MM.1S (cell line): ENCODE results near the gene OR2AJ1.

Experiments used
- CTCF ChIP-seq: fragments of 300-600 bp; sonication (generic); IDR thresholded peaks from 2 replicates; pipeline ENCODE4 v1.5.1; 2016; ENCODE audit warnings: antibody characterized with exemption, low read length, mixed read lengths
- EZH2phosphoT487 ChIP-seq: fragments of 300-600 bp; sonication (generic); IDR thresholded peaks from 2 replicates; pipeline ENCODE4 v1.6.1; 2018; ENCODE audit warnings: antibody characterized with exemption, low read length

DNA sequence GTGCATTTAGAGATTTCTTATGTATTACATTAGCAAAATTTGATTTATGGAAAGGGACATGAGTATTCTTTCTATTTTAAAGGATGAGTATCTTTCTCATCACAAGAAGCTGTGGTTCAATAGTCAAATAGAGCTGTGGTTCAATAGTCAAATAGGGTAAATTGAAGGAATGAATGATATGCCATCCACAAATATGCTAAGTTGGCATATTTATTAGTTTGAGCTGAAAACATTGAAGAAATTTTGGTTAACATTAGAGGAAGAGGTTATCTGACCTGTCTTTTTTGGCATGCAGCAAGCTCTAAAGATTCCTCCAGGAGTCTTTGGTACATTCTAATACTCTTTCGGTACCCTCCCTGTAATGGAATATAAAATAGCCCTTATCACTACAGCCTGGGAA is 28.7 kb downstream of the OR2AJ1 start:
- TF ChIP-seq EZH2phosphoT487 (no peak), CTCF (no peak)
